HepG2 (cell line): ENCODE data around the gene TMTC1. TPM values are rescaled to one million over a fixed set of nuclear protein-coding genes. Genes with fewer than 3 reads are reported as not detected.

ENCODE experiments used
- CENPT ChIP-seq: sonication (generic); formaldehyde crosslinking; IDR thresholded peaks from 2 replicates; pipeline ENCODE4 v1.8.0; 2022; ENCODE audit warnings: low read depth, mild to moderate bottlenecking, moderate library complexity, missing genetic modification reagents
- EHMT2 ChIP-seq: fragments of 200-600 bp; sonication (generic); IDR thresholded peaks from 2 replicates; pipeline ENCODE4 v1.7.0; 2017; ENCODE audit warnings: antibody characterized with exemption, low read depth, low read length, borderline replicate concordance
- MLX ChIP-seq: IDR thresholded peaks from 2 replicates; pipeline ENCODE4 v1.6.1; 2016
- RFXANK ChIP-seq: IDR thresholded peaks from 2 replicates; pipeline ENCODE4 v1.6.1; 2016
- TP53 ChIP-seq: sonication (generic); formaldehyde crosslinking; conservative IDR thresholded peaks from 2 replicates; pipeline ENCODE4 v1.4.0; 2020; ENCODE audit warnings: missing genetic modification reagents
- ZFP82 ChIP-seq: sonication (generic); formaldehyde crosslinking; IDR thresholded peaks from 2 replicates; pipeline ENCODE4 v1.5.1; 2020; ENCODE audit warnings: mild to moderate bottlenecking, missing genetic modification reagents, borderline replicate concordance
- polyA plus RNA-seq, 8 experiments: library from polyadenylated mRNA; depleted of rRNA in 3 of 8; stranded (reverse) in 7 of 8; unstranded in 1 of 8; fragments of >200 nt; fragmentation: Illumina TruSeq in 4 of 8; extraction: Trizol in 4 of 8; gene quantifications; 2 replicates each; pipeline versions ENCODE4 v1.2.1 to v1.2.3, GENCODE V29; 2011 to 2016; ENCODE audit warnings: low read depth in 4 of 8, missing spikeins in 1 of 8, mixed read lengths in 1 of 8; ENCODE audit not compliant: insufficient read depth in 1 of 8
- total RNA-seq, 5 experiments: library from RNA; depleted of rRNA; stranded (reverse); fragments of >200 nt; fragmentation: Illumina TruSeq; extraction: Trizol; gene quantifications; 2 replicates each; pipeline ENCODE4 v1.2.3, GENCODE V29; 2016; ENCODE audit warnings: low read depth in 1 of 5
- TF ChIP-seq, protein P1 (sequence below): sonication (generic); formaldehyde crosslinking; IDR thresholded peaks from one replicate; pipeline ENCODE4 v1.5.1; 2020; ENCODE audit warnings: mild to moderate bottlenecking, missing genetic modification reagents; ENCODE audit errors: not compliant biosample characterization

TMTC1 gene
- total and polyA plus RNA-seq, 2 of the 13 experiments (the other 11 are each of a cell fraction or from before 2014, with no cell fraction given): 0.69 to 1.8 TPM

DNA sequence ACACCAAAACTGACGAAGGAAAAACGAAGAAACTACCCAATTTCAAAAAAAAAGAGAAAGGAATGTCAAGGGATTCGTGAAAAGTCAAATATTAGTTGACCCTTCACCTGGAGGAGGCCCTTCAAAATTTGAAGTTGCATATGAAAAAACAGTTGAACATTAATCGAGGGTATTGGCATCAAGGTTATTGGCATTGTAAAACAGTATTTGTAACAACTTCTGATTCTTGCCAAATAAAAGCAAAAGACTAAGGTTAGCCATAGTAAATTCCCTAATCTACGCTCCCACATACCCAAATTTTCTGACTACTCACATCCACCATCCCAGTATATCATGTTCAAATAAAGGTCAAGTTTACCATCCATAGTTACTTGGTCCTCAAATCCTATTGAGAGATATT lies 118.6 kb downstream of the TMTC1 start (continued):
- TF ChIP-seq, protein P1, sequence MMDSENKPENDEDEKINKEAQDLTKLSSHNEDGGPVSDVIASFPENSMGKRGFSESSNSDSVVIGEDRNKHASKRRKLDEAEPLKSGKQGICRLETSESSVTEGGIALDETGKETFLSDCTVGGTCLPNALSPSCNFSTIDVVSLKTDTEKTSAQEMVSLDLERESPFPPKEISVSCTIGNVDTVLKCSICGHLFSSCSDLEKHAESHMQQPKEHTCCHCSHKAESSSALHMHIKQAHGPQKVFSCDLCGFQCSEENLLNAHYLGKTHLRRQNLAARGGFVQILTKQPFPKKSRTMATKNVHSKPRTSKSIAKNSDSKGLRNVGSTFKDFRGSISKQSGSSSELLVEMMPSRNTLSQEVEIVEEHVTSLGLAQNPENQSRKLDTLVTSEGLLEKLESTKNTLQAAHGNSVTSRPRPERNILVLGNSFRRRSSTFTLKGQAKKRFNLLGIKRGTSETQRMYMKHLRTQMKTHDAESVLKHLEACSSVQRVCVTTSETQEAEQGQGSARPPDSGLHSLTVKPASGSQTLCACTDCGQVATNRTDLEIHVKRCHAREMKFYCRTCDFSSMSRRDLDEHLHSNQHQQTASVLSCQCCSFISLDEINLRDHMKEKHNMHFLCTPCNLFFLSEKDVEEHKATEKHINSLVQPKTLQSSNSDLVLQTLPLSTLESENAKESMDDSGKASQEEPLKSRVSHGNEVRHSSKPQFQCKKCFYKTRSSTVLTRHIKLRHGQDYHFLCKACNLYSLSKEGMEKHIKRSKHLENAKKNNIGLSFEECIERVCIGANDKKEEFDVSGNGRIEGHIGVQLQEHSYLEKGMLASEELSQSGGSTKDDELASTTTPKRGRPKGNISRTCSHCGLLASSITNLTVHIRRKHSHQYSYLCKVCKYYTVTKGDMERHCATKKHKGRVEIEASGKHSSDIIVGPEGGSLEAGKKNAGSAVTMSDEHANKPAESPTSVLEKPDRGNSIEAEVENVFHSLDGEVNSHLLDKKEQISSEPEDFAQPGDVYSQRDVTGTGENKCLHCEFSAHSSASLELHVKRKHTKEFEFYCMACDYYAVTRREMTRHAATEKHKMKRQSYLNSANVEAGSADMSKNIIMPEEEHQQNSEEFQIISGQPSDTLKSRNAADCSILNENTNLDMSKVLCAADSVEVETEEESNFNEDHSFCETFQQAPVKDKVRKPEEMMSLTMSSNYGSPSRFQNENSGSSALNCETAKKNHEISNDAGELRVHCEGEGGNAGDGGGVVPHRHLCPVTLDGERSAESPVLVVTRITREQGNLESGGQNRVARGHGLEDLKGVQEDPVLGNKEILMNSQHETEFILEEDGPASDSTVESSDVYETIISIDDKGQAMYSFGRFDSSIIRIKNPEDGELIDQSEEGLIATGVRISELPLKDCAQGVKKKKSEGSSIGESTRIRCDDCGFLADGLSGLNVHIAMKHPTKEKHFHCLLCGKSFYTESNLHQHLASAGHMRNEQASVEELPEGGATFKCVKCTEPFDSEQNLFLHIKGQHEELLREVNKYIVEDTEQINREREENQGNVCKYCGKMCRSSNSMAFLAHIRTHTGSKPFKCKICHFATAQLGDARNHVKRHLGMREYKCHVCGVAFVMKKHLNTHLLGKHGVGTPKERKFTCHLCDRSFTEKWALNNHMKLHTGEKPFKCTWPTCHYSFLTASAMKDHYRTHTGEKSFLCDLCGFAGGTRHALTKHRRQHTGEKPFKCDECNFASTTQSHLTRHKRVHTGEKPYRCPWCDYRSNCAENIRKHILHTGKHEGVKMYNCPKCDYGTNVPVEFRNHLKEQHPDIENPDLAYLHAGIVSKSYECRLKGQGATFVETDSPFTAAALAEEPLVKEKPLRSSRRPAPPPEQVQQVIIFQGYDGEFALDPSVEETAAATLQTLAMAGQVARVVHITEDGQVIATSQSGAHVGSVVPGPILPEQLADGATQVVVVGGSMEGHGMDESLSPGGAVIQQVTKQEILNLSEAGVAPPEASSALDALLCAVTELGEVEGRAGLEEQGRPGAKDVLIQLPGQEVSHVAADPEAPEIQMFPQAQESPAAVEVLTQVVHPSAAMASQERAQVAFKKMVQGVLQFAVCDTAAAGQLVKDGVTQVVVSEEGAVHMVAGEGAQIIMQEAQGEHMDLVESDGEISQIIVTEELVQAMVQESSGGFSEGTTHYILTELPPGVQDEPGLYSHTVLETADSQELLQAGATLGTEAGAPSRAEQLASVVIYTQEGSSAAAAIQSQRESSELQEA (CRISPR knock-in tag): no peak
- no peak for TF ChIP-seq ZFP82 (CRISPR knock-in tag)
- TF ChIP-seq TP53 (CRISPR knock-in tag): no peak
- no peak for TF ChIP-seq EHMT2
- TF ChIP-seq MLX (CRISPR knock-in tag): no peak
- TF ChIP-seq RFXANK (CRISPR knock-in tag): no peak
- no peak for TF ChIP-seq CENPT
- TF ChIP-seq, all 625 proteins: peak for 0
